ENCODE data around the gene PPP6R1. TPM values are rescaled to one million over a fixed set of nuclear protein-coding genes. Genes with fewer than 3 reads are reported as not detected.

The PPP6R1 gene
- total RNA-seq, 1 donor from 2014 or later, result 39.8 TPM

DNA sequence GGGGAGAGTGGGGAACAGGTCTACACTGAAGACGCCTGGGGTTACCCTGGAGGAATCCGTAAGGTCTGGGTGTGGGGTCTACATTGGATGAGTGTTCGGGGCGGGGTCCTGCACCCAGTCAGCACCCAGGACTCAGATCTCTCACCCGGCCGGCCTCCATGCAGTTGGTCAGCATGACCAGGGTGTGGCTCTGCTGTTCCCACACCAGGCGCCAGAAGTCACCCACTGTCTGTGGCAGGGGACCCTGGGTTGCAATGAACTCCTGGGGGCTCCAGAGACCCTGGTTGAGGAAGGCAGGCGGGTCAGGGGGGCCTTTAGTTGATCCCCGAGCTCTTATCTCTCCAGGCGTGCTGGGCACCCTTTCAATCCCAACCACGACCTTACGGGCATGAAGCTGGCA, 72.7 kb downstream of the PPP6R1 start:
- Histone ChIP-seq H3K4me1 (no peaks in the 10 kb centered on the region), H3K27me3 (ENCODE audit: low read depth) (peaks cover 57% of the 10 kb centered on the region), H3K4me3 (no peak overlapping the region), H3K36me3 (no peaks in the 10 kb centered on the region), H3K27ac (replicated peaks) (no peak overlapping the region), H3K9me3 (replicated peaks) (no peaks in the 10 kb centered on the region)
- TF ChIP-seq, protein P1, sequence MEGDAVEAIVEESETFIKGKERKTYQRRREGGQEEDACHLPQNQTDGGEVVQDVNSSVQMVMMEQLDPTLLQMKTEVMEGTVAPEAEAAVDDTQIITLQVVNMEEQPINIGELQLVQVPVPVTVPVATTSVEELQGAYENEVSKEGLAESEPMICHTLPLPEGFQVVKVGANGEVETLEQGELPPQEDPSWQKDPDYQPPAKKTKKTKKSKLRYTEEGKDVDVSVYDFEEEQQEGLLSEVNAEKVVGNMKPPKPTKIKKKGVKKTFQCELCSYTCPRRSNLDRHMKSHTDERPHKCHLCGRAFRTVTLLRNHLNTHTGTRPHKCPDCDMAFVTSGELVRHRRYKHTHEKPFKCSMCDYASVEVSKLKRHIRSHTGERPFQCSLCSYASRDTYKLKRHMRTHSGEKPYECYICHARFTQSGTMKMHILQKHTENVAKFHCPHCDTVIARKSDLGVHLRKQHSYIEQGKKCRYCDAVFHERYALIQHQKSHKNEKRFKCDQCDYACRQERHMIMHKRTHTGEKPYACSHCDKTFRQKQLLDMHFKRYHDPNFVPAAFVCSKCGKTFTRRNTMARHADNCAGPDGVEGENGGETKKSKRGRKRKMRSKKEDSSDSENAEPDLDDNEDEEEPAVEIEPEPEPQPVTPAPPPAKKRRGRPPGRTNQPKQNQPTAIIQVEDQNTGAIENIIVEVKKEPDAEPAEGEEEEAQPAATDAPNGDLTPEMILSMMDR (IDR thresholded peaks at IDR 0.05; ENCODE audit: borderline replicate concordance), result no peak
- no peak for DNase-seq
- intact Hi-C loops (cut with micrococcal nuclease), result no loop called here

DNA sequence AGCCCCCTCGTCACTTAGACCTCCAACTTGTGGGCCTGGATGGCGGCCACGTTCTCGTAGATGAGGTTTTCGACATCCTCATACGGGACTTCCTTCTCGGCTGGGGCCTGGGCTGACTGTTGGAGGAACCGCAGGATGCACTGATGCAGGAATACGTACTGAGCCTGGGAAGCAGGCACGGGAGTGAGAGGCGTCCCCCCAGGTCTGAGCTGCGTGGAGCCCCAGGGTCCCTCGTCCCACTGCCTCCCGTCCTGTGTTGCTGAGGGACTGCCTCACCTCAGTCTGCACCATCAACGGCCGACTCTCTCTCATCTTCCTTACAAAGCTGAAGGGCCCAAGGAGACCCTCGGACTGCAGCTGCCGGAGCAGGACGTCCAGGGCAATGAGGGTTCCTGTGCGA, 77.1 kb downstream of the PPP6R1 start:
- no peak for DNase-seq
- Histone ChIP-seq H3K9me3 (replicated peaks) (no peaks in the 10 kb centered on the region), H3K27me3 (ENCODE audit: low read depth) (peaks cover 97% of the 10 kb centered on the region), H3K36me3 (no peaks in the 10 kb centered on the region), H3K4me3 (no peak overlapping the region), H3K27ac (replicated peaks) (no peak overlapping the region), H3K4me1 (peaks cover 17% of the 10 kb centered on the region)
- intact Hi-C loops (cut with micrococcal nuclease), result no loop called here
- TF ChIP-seq, protein P1 (IDR thresholded peaks at IDR 0.05; ENCODE audit: borderline replicate concordance), result no peak

Small RNA genes within 50 kb of the gene (microRNA-seq; reads per million reads assigned to microRNA genes)
- gene MIR6802 (0.94 reads per million), gene MIR6803 (1.6 reads per million), gene MIR6804 (not detected)

Other genes starting within 250 kb of the PPP6R1 start
- 0.30 TPM for gene GP6, start 220.8 kb downstream of the PPP6R1 start, total RNA-seq
- gene RDH13, start 195.9 kb downstream of the PPP6R1 start, total RNA-seq, result 53.8 TPM
- 0.88 TPM for gene EPS8L1, start 183.1 kb downstream of the PPP6R1 start, total RNA-seq
- 228 TPM for gene PPP1R12C, start 141.4 kb downstream of the PPP6R1 start, total RNA-seq
- 140 TPM for gene TNNT1, start 109.8 kb downstream of the PPP6R1 start, total RNA-seq
- 7,701 TPM for gene TNNI3, start 101.3 kb downstream of the PPP6R1 start, total RNA-seq
- 1.8 TPM for gene DNAAF3, start 92.4 kb downstream of the PPP6R1 start, total RNA-seq
- gene SYT5, start 78.7 kb downstream of the PPP6R1 start, total RNA-seq, result not detected
- gene PTPRH, start 49.5 kb downstream of the PPP6R1 start, total RNA-seq, result 1.1 TPM
- 2.1 TPM for gene TMEM86B, start 30.3 kb downstream of the PPP6R1 start, total RNA-seq
- 29.0 TPM for gene HSPBP1, start 21.1 kb upstream of the PPP6R1 start, total RNA-seq
- gene BRSK1, start 25.0 kb upstream of the PPP6R1 start, total RNA-seq, result 3.0 TPM
- 2.0 TPM for gene TMEM150B, start 66.3 kb upstream of the PPP6R1 start, total RNA-seq
- 5.1 TPM for gene KMT5C, start 80.9 kb upstream of the PPP6R1 start, total RNA-seq
- not detected for gene COX6B2, start 95.7 kb upstream of the PPP6R1 start, total RNA-seq
- gene GARIN5B, start 104.2 kb upstream of the PPP6R1 start, total RNA-seq, result not detected
- not detected for gene IL11, start 111.4 kb upstream of the PPP6R1 start, total RNA-seq
- not detected for gene TMEM190, start 117.8 kb upstream of the PPP6R1 start, total RNA-seq
- 0.69 TPM for gene TMEM238, start 125.3 kb upstream of the PPP6R1 start, total RNA-seq
- 559 TPM for gene RPL28, start 126.9 kb upstream of the PPP6R1 start, total RNA-seq
- gene UBE2S, start 148.8 kb upstream of the PPP6R1 start, total RNA-seq, result 33.2 TPM
- gene SHISA7, start 184.3 kb upstream of the PPP6R1 start, total RNA-seq, result not detected
- gene ISOC2, start 202.6 kb upstream of the PPP6R1 start, total RNA-seq, result 52.6 TPM
- gene C19orf85, start 205.7 kb upstream of the PPP6R1 start, total RNA-seq, result not detected
- gene ZNF628, start 217.6 kb upstream of the PPP6R1 start, total RNA-seq, result 5.4 TPM
- 5.2 TPM for gene NAT14, start 226.2 kb upstream of the PPP6R1 start, total RNA-seq
- gene SSC5D, start 229.4 kb upstream of the PPP6R1 start, total RNA-seq, result 3.7 TPM

All from left ventricle myocardium inferior (tissue), 1 donor.